Hepatocyte (in vitro differentiated cells): ENCODE measurements around the gene P2RX4. TPM values are rescaled to one million over a fixed set of nuclear protein-coding genes. Genes with fewer than 3 reads are reported as not detected.
"Not testable (repeated sequence)": the region's sequence is repeated elsewhere in the genome, so short reads cannot be mapped to it uniquely, and the experiment has no call there.

Source experiments
- DNase-seq: peaks from one replicate; pipeline ENCODE4 v3.0.0-alpha.2; 2016; ENCODE audit warnings: low spot score
- H2AFZ ChIP-seq: fragments of 200-600 bp; sonication (generic); 2 replicates; pipeline ENCODE4 v1.6.0; 2016; ENCODE audit warnings: antibody characterized with exemption, mild to moderate bottlenecking
- H3K27ac ChIP-seq: fragments of 200-600 bp; sonication (generic); 2 replicates; pipeline ENCODE4 v1.5.1; 2016; ENCODE audit warnings: mild to moderate bottlenecking
- H3K27me3 ChIP-seq: fragments of 200-600 bp; sonication (generic); 2 replicates; pipeline ENCODE4 v1.6.1; 2016
- H3K36me3 ChIP-seq: fragments of 200-600 bp; sonication (generic); replicated peaks from 2 replicates; pipeline ENCODE4 v1.5.1; 2016; ENCODE audit warnings: low read depth; ENCODE audit not compliant: insufficient read depth
- H3K4me1 ChIP-seq: fragments of 200-600 bp; sonication (generic); 2 replicates; pipeline ENCODE4 v1.5.1; 2016; ENCODE audit warnings: mild to moderate bottlenecking, moderate library complexity; ENCODE audit not compliant: insufficient read depth
- H3K4me2 ChIP-seq: fragments of 200-600 bp; sonication (generic); 2 replicates; pipeline ENCODE4 v1.6.0; 2016
- H3K4me3 ChIP-seq: fragments of 200-600 bp; sonication (generic); 2 replicates; pipeline ENCODE4 v1.5.1; 2016; ENCODE audit warnings: mild to moderate bottlenecking
- H3K79me2 ChIP-seq: fragments of 200-600 bp; sonication (generic); 2 replicates; pipeline ENCODE4 v1.6.0; 2017; ENCODE audit warnings: mild to moderate bottlenecking
- H3K9me2 ChIP-seq: fragments of 200-600 bp; sonication (generic); replicated peaks from 2 replicates; pipeline ENCODE4 v1.6.0; 2017; ENCODE audit warnings: mild to moderate bottlenecking; ENCODE audit not compliant: insufficient read depth
- H3K9me3 ChIP-seq: fragments of 200-600 bp; sonication (generic); 2 replicates; pipeline ENCODE4 v1.5.1; 2016; ENCODE audit warnings: low read depth, mild to moderate bottlenecking
- H4K20me1 ChIP-seq: fragments of 200-600 bp; sonication (generic); 2 replicates; pipeline ENCODE4 v1.6.0; 2016; ENCODE audit warnings: mild to moderate bottlenecking; ENCODE audit not compliant: insufficient read depth, poor library complexity, severe bottlenecking
- CTCF ChIP-seq: fragments of 200-600 bp; sonication (generic); IDR thresholded peaks from 2 replicates; pipeline ENCODE4 v1.5.1; 2016; ENCODE audit warnings: antibody characterized with exemption, mild to moderate bottlenecking; ENCODE audit not compliant: poor library complexity
- EZH2 ChIP-seq: fragments of 200-600 bp; sonication (generic); IDR thresholded peaks from 2 replicates; pipeline ENCODE4 v1.6.1; 2016; ENCODE audit warnings: antibody characterized with exemption, mild to moderate bottlenecking, borderline replicate concordance
- EZH2phosphoT487 ChIP-seq: fragments of 200-600 bp; sonication (generic); IDR thresholded peaks from one replicate; pipeline ENCODE4 v1.6.1; 2018; ENCODE audit warnings: antibody characterized with exemption, mild to moderate bottlenecking, low read depth, moderate library complexity; ENCODE audit not compliant: unreplicated experiment, severe bottlenecking
- WGBS: methylation state at CpG from one replicate; pipeline ENCODE4 v1.1.6; 2016; ENCODE audit warnings: low lambda C conversion rate; ENCODE audit errors: missing lambda C conversion rate; 5-methylcytosine and 5-hydroxymethylcytosine counted together
- polyA plus RNA-seq: library from polyadenylated mRNA; unstranded; fragments of >200 nt; fragmentation: Nextera tagmentation; extraction: Ambion mirVana; gene quantifications from 2 replicates; pipeline ENCODE4 v1.2.1, GENCODE V29; 2016
- total RNA-seq: library from RNA; depleted of rRNA; stranded (reverse); fragments of >200 nt; gene quantifications from 2 replicates; pipeline ENCODE4 v1.2.3, GENCODE V29; 2014

P2RX4 gene
- total RNA-seq = 81.8 and 114 TPM in 2 replicates
- 68.1 and 94.6 TPM in 2 replicates for polyA plus RNA-seq

GRCh38 chr12:121209624-121210572 is at the start of gene P2RX4:
TSS of gene P2RX4 (plus strand) at chr12:121210129. CDS start at chr12:121210165, 36 bp downstream.
- TF ChIP-seq EZH2phosphoT487 (no peak), CTCF (peak; percentile 42), EZH2 (no peak)
- Histone ChIP-seq H3K27ac (peak within 1 kb of the TSS; percentile 96), H4K20me1 (no peaks in the 10 kb centered on the region), H3K4me2 (peak within 1 kb of the TSS; percentile 90), H3K4me1 (peaks cover 24% of the 10 kb centered on the region), H3K4me3 (peak within 1 kb of the TSS; percentile 71), H3K9me2 (no peaks in the 10 kb centered on the region), H3K27me3 (no peaks in the 10 kb centered on the region), H3K79me2 (peaks cover 24% of the 10 kb centered on the region), H3K36me3 (no peaks in the 10 kb centered on the region), H3K9me3 (no peaks in the 10 kb centered on the region), H2AFZ (peak within 1 kb of the TSS; percentile 75)
- 12% methylated on average over 69 of the region's 97 CpGs for WGBS
- peak; percentile 92 for DNase-seq

GRCh38 chr12:121162384-121162783 is 47.5 kb upstream of the P2RX4 start:
- DNase-seq = no peak
- H4K20me1 ChIP-seq = no peaks in the 10 kb centered on the region
- no peak overlapping the region for H3K27ac ChIP-seq
- H3K4me1 ChIP-seq = no peaks in the 10 kb centered on the region
- H3K9me2 ChIP-seq = no peaks in the 10 kb centered on the region
- H3K27me3 ChIP-seq = no peaks in the 10 kb centered on the region
- no peak overlapping the region for H2AFZ ChIP-seq
- no peaks in the 10 kb centered on the region for H3K36me3 ChIP-seq
- no peak overlapping the region for H3K4me2 ChIP-seq
- TF ChIP-seq CTCF = no peak
- no peaks in the 10 kb centered on the region for H3K79me2 ChIP-seq
- H3K9me3 ChIP-seq = no peaks in the 10 kb centered on the region
- no peak overlapping the region for H3K4me3 ChIP-seq
- 90% methylated on average over 10 of the region's 10 CpGs for WGBS

- 69% methylated on average over 2 of the region's 2 CpGs for WGBS
- no peak overlapping the region for H3K27ac ChIP-seq
- no peak for DNase-seq
- H3K4me2 ChIP-seq = no peak overlapping the region
- no peaks in the 10 kb centered on the region for H3K4me1 ChIP-seq
- TF ChIP-seq EZH2phosphoT487 (no peak), CTCF (no peak), EZH2 (no peak)
- no peaks in the 10 kb centered on the region for H4K20me1 ChIP-seq
- H3K79me2 ChIP-seq = no peaks in the 10 kb centered on the region
- no peak overlapping the region for H3K4me3 ChIP-seq
- no peak overlapping the region for H2AFZ ChIP-seq
- no peaks in the 10 kb centered on the region for H3K36me3 ChIP-seq
- H3K9me3 ChIP-seq = no peaks in the 10 kb centered on the region
- no peaks in the 10 kb centered on the region for H3K27me3 ChIP-seq
- no peaks in the 10 kb centered on the region for H3K9me2 ChIP-seq
Observed at GRCh38 chr12:121162985-121163384, 46.9 kb upstream of the P2RX4 start.

GRCh38 chr12:121164839-121165238 is 45.1 kb upstream of the P2RX4 start:
- not testable (repeated sequence) for H3K4me1 ChIP-seq, H3K79me2 ChIP-seq, H3K4me2 ChIP-seq, H3K36me3 ChIP-seq, H4K20me1 ChIP-seq, H3K4me3 ChIP-seq, H2AFZ ChIP-seq, H3K27me3 ChIP-seq, DNase-seq, H3K27ac ChIP-seq, H3K9me3 ChIP-seq, H3K9me2 ChIP-seq
- WGBS = 97% methylated on average over 6 of the region's 6 CpGs
